K562 (cell line): ENCODE data around the gene ARHGAP8. TPM values are rescaled to one million over a fixed set of nuclear protein-coding genes. Genes with fewer than 3 reads are reported as not detected.

Experiments
- FIP1L1 ChIP-seq: fragments of 200-400 bp; formaldehyde crosslinking; IDR thresholded peaks from 2 replicates; pipeline ENCODE4 v1.6.1; 2018; ENCODE audit warnings: mild to moderate bottlenecking, low read depth, low read length; ENCODE audit not compliant: poor library complexity, severe bottlenecking
- LCOR ChIP-seq: sonication (generic); formaldehyde crosslinking; IDR thresholded peaks from 2 replicates; pipeline ENCODE4 v1.8.0; 2022; ENCODE audit warnings: mild to moderate bottlenecking, missing genetic modification reagents
- RCOR1 ChIP-seq, 2 experiments: IDR thresholded peaks; 2 replicates each; pipeline ENCODE4 v1.6.1; 2012; ENCODE audit warnings: low read depth in 2 of 2, low read length in 2 of 2, borderline replicate concordance in 1 of 2, improper control_type of control experiment in 1 of 2
- SMARCE1 ChIP-seq: fragments of 450-650 bp; IDR thresholded peaks from 2 replicates; pipeline ENCODE4 v1.7.1; 2016; ENCODE audit warnings: mild to moderate bottlenecking
- SPI1 ChIP-seq: IDR thresholded peaks from 2 replicates; pipeline ENCODE4 v1.6.1; 2011; ENCODE audit warnings: low read depth, low read length, control low read depth, borderline replicate concordance
- ZNF324 ChIP-seq: fragments of 250-450 bp; sonication (Bioruptor Pico); IDR thresholded peaks from 2 replicates; pipeline ENCODE4 v1.4.0; 2020; ENCODE audit warnings: mild to moderate bottlenecking
- polyA plus RNA-seq, 8 experiments: library from polyadenylated mRNA; depleted of rRNA in 4 of 8; stranded (reverse) in 5 of 8; unstranded in 3 of 8; fragments of >200 nt; fragmentation: Nextera tagmentation in 2 of 8; fragmentation: Illumina TruSeq in 1 of 8; extraction: Ambion mirVana in 2 of 8; extraction: Trizol in 1 of 8; gene quantifications; 2 replicates each; pipeline versions ENCODE4 v1.2.1 to v1.2.3, GENCODE V29; 2011 to 2014; ENCODE audit warnings: inconsistent platforms in 1 of 8, missing spikeins in 1 of 8
- total RNA-seq, 7 experiments: library from RNA; depleted of rRNA in 6 of 7; stranded (reverse); fragments of >200 nt in 6 of 7; fragmentation: Illumina TruSeq in 2 of 7; extraction: Trizol in 2 of 7; gene quantifications; 2 replicates each; pipeline versions ENCODE4 v1.2.1 to v1.2.3, GENCODE V29; 2011 to 2021; ENCODE audit warnings: low replicate concordance in 1 of 7
- TF ChIP-seq, protein P1 (sequence below): fragments of 250-450 bp; sonication (Bioruptor Pico); IDR thresholded peaks from 2 replicates; pipeline ENCODE4 v1.4.0; 2020

ARHGAP8 gene
- total and polyA plus RNA-seq, 9 of the 15 experiments (the other 6 are each of a cell fraction or from before 2014, with no cell fraction given): 0.15 to 2.2 (median 0.62) TPM

DNA sequence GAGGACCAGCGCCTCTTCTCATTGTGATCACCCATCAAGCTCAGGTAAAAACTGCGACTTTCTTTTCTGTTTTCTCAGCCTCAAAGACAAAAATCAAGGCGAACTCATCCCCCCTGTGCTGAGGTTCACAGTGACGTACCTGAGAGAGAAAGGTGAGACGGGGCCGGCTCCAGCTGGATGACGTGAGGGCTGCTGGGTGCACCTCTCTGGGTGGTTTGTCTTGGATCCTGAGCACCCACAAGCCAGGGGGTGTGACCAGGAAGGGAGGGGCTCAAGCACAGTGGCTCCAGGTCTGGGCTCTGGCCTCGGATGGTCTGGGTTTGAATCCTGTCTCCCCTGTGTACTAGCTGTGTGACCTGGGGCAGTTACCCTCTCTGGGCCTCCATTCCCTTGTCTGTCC is 92.8 kb downstream of the ARHGAP8 start (continued):
- TF ChIP-seq, protein P1, sequence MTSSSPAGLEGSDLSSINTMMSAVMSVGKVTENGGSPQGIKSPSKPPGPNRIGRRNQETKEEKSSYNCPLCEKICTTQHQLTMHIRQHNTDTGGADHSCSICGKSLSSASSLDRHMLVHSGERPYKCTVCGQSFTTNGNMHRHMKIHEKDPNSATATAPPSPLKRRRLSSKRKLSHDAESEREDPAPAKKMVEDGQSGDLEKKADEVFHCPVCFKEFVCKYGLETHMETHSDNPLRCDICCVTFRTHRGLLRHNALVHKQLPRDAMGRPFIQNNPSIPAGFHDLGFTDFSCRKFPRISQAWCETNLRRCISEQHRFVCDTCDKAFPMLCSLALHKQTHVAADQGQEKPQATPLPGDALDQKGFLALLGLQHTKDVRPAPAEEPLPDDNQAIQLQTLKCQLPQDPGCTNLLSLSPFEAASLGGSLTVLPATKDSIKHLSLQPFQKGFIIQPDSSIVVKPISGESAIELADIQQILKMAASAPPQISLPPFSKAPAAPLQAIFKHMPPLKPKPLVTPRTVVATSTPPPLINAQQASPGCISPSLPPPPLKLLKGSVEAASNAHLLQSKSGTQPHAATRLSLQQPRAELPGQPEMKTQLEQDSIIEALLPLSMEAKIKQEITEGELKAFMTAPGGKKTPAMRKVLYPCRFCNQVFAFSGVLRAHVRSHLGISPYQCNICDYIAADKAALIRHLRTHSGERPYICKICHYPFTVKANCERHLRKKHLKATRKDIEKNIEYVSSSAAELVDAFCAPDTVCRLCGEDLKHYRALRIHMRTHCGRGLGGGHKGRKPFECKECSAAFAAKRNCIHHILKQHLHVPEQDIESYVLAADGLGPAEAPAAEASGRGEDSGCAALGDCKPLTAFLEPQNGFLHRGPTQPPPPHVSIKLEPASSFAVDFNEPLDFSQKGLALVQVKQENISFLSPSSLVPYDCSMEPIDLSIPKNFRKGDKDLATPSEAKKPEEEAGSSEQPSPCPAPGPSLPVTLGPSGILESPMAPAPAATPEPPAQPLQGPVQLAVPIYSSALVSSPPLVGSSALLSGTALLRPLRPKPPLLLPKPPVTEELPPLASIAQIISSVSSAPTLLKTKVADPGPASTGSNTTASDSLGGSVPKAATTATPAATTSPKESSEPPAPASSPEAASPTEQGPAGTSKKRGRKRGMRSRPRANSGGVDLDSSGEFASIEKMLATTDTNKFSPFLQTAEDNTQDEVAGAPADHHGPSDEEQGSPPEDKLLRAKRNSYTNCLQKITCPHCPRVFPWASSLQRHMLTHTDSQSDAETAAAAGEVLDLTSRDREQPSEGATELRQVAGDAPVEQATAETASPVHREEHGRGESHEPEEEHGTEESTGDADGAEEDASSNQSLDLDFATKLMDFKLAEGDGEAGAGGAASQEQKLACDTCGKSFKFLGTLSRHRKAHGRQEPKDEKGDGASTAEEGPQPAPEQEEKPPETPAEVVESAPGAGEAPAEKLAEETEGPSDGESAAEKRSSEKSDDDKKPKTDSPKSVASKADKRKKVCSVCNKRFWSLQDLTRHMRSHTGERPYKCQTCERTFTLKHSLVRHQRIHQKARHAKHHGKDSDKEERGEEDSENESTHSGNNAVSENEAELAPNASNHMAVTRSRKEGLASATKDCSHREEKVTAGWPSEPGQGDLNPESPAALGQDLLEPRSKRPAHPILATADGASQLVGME (CRISPR knock-in tag): no peak
- no peak for TF ChIP-seq SMARCE1
- no peak for TF ChIP-seq LCOR (CRISPR knock-in tag)
- no peak for TF ChIP-seq SPI1
- no peak for TF ChIP-seq FIP1L1
- no peak for TF ChIP-seq RCOR1 (IDR thresholded peaks at IDR 0.05; ENCODE audit: borderline replicate concordance in 1 of 2, low read depth in 2 of 2, low read length in 2 of 2)
- TF ChIP-seq ZNF324 (CRISPR knock-in tag): no peak
